ENCODE data around the gene MYBPC3.

The MYBPC3 gene

GRCh38 chr11:47387944-47388696 lies 35.6 kb upstream of the MYBPC3 start:
- DNase-seq (ENCODE audit: low read depth in 2 of 2, low spot score in 1 of 2) = no peak

- DNase-seq (ENCODE audit: low read depth in 2 of 2, low spot score in 1 of 2) = no peak
Measured at GRCh38 chr11:47384498-47384897, 32.0 kb upstream of the MYBPC3 start.

- no peak for DNase-seq (ENCODE audit: low read depth in 2 of 2, low spot score in 1 of 2)
Measured at GRCh38 chr11:47383071-47383470, 30.6 kb upstream of the MYBPC3 start.

- DNase-seq (ENCODE audit: low read depth in 2 of 2, low spot score in 1 of 2) = no peak
Measured at GRCh38 chr11:47380078-47380477, 27.6 kb upstream of the MYBPC3 start.

GRCh38 chr11:47379317-47379716 lies 26.8 kb upstream of the MYBPC3 start:
- no peak for DNase-seq (ENCODE audit: low read depth in 2 of 2, low spot score in 1 of 2)

- DNase-seq (ENCODE audit: low read depth in 2 of 2, low spot score in 1 of 2) = no peak
Measured at GRCh38 chr11:47378836-47379170, 26.3 kb upstream of the MYBPC3 start.

- no peak for DNase-seq (ENCODE audit: low read depth in 2 of 2, low spot score in 1 of 2)
Measured at GRCh38 chr11:47378010-47378835, 25.7 kb upstream of the MYBPC3 start, which contains the start of gene SPI1. Gene SPI1, minus strand, starts transcription at chr11:47378547. Its CDS starts 194 bp downstream, at chr11:47378353.

- no peak for DNase-seq (ENCODE audit: low read depth in 2 of 2, low spot score in 1 of 2)
Measured at GRCh38 chr11:47377571-47378009, 25.1 kb upstream of the MYBPC3 start.

GRCh38 chr11:47376525-47377371 lies 24.2 kb upstream of the MYBPC3 start:
- no peak for DNase-seq (ENCODE audit: low read depth in 2 of 2, low spot score in 1 of 2)

- no peak for DNase-seq (ENCODE audit: low read depth in 2 of 2, low spot score in 1 of 2)
Measured at GRCh38 chr11:47376107-47376524, 23.6 kb upstream of the MYBPC3 start.

- DNase-seq (ENCODE audit: low read depth in 2 of 2, low spot score in 1 of 2) = no peak
Measured at GRCh38 chr11:47375546-47376085, 23.1 kb upstream of the MYBPC3 start.

GRCh38 chr11:47375020-47375419 lies 22.5 kb upstream of the MYBPC3 start:
- DNase-seq (ENCODE audit: low read depth in 2 of 2, low spot score in 1 of 2) = no peak

GRCh38 chr11:47374720-47375019 lies 22.2 kb upstream of the MYBPC3 start:
- no peak for DNase-seq (ENCODE audit: low read depth in 2 of 2, low spot score in 1 of 2)

GRCh38 chr11:47373876-47374719 lies 21.6 kb upstream of the MYBPC3 start:
- DNase-seq (ENCODE audit: low read depth in 2 of 2, low spot score in 1 of 2) = peak; percentile 64 to 76

- DNase-seq (ENCODE audit: low read depth in 2 of 2, low spot score in 1 of 2) = no peak
Measured at GRCh38 chr11:47372422-47372821, 19.9 kb upstream of the MYBPC3 start.

- no peak for DNase-seq (ENCODE audit: low read depth in 2 of 2, low spot score in 1 of 2)
Measured at GRCh38 chr11:47369676-47370075, 17.2 kb upstream of the MYBPC3 start.

- no peak for DNase-seq (ENCODE audit: low read depth in 2 of 2, low spot score in 1 of 2)
Measured at GRCh38 chr11:47366020-47366490, 13.6 kb upstream of the MYBPC3 start.

- DNase-seq (ENCODE audit: low read depth in 2 of 2, low spot score in 1 of 2) = no peak
Measured at GRCh38 chr11:47361419-47361818, 8.9 kb upstream of the MYBPC3 start.

GRCh38 chr11:47360341-47360740 lies 7.8 kb upstream of the MYBPC3 start:
- no peak for DNase-seq (ENCODE audit: low read depth in 2 of 2, low spot score in 1 of 2)

- DNase-seq (ENCODE audit: low read depth in 2 of 2, low spot score in 1 of 2) = no peak
Measured at GRCh38 chr11:47359586-47359985, 7.1 kb upstream of the MYBPC3 start.
